ENCODE results near the gene RUNX1. TPM values are rescaled to one million over a fixed set of nuclear protein-coding genes. Genes with fewer than 3 reads are reported as not detected.

RUNX1 gene
- total RNA-seq, 4 donors from 2014 or later: 16.2 to 34.6 (median 26.4) TPM

- TF ChIP-seq, protein P1, sequence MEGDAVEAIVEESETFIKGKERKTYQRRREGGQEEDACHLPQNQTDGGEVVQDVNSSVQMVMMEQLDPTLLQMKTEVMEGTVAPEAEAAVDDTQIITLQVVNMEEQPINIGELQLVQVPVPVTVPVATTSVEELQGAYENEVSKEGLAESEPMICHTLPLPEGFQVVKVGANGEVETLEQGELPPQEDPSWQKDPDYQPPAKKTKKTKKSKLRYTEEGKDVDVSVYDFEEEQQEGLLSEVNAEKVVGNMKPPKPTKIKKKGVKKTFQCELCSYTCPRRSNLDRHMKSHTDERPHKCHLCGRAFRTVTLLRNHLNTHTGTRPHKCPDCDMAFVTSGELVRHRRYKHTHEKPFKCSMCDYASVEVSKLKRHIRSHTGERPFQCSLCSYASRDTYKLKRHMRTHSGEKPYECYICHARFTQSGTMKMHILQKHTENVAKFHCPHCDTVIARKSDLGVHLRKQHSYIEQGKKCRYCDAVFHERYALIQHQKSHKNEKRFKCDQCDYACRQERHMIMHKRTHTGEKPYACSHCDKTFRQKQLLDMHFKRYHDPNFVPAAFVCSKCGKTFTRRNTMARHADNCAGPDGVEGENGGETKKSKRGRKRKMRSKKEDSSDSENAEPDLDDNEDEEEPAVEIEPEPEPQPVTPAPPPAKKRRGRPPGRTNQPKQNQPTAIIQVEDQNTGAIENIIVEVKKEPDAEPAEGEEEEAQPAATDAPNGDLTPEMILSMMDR (IDR thresholded peaks at IDR 0.05; ENCODE audit: low read depth): no peak
Measured at GRCh38 chr21:34999397-34999941, 49.6 kb downstream of the RUNX1 start.

GRCh38 chr21:34998176-34998575, 50.9 kb downstream of the RUNX1 start:
- TF ChIP-seq, protein P1 (IDR thresholded peaks at IDR 0.05; ENCODE audit: low read depth): no peak

DNA sequence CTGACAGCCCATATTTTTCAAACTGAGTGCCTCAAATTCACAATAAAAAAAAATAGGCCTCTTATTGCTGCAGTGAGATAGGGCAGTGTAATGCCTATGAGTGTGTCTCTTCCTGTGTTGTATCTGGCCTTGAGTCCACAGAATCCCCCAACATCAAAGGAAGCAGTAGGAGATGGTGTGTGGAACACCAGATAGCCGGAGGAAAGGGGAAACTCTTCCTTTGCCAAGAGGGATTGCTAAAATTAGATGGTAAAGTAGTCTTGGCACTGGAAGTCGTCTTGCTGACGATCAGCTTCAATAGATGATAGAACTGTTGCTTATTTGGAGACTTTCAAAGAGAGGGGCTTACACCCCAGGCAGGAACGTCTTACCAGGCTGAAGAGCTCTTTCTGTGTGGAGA, 51.8 kb downstream of the RUNX1 start:
- TF ChIP-seq, protein P1 (IDR thresholded peaks at IDR 0.05; ENCODE audit: low read depth): no peak

DNA sequence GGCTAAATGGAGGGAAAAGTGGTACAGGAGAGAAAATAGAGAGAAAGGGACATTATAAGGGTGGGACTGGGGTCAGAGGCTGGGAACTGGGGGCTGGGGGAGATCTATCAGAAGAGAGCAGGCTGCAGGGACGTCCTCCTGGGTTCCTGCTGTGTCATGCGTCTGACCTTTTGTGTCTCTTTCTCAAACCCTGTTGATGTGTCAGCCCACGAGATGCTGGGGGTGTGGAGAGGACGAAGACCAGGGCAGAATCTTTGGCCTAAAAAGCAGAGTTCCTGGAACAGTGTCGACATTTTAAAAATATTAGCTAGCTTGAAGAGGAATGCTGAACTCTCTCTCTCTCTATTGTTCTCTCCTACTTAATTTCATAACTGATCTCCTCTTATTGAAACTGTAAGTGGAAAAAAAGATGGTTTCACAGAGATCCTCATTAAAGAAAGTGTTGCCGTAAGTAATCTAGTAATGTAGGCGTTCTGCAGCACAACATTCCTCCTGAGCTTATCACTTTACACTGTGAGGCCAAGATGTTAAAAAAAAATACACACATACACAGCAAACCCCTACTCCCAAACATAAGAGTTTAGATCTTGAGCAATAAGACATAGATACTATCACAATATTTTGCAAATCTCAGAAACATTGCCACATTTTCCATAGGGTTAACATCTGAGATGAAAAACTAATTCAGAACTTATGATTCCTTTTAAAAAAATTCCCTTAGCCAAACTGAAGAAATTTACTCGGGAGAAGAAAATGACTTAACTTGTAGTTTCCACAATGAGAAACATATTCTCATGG, 52.6 kb downstream of the RUNX1 start:
- TF ChIP-seq, protein P1 (IDR thresholded peaks at IDR 0.05; ENCODE audit: low read depth): no peak

DNA sequence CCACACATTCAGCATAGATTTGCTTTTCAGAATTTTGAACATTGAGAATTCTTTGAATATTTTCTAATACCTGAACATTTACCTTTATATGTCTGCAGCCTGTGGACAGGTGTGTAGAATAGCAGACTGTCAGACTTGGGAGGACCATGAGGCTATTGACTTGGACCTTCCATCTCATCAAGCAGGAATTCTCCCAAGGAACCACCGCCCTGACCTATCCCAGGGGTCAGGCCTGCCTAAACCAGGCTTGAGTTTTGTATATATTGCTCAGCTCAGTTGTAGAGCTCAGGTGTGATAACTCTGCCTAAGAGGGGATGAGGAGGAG, 53.2 kb downstream of the RUNX1 start:
- TF ChIP-seq, protein P1 (IDR thresholded peaks at IDR 0.05; ENCODE audit: low read depth): no peak

- TF ChIP-seq, protein P1 (IDR thresholded peaks at IDR 0.05; ENCODE audit: low read depth): no peak
Measured at GRCh38 chr21:34994766-34995631, 54.1 kb downstream of the RUNX1 start.

Measured in subcutaneous adipose tissue (tissue), 4 donors.